Measurements from ENCODE around the gene FBXW7. TPM values are rescaled to one million over a fixed set of nuclear protein-coding genes. Genes with fewer than 3 reads are reported as not detected.

FBXW7 gene
- total RNA-seq, 6 experiments from 2014 or later, result 17.4 to 26.1 (median 19.5) TPM

- Mint-ChIP-seq H3K4me1 (ENCODE audit: low read depth) (peaks cover 7% of the 10 kb centered on the region; the same call in 1 of the 2 replicates), H3K27ac (no peak overlapping the region), H3K36me3 (ENCODE audit: low read depth) (no peaks in the 10 kb centered on the region), H3K27me3 (ENCODE audit: insufficient read depth) (peaks cover 4% of the 10 kb centered on the region), H3K4me3 (no peak overlapping the region), H3K9me3 (no peaks in the 10 kb centered on the region)
- DNase-seq, result no peak
- TF ChIP-seq CTCF (IDR thresholded peaks at IDR 0.05), result no peak
Observed at GRCh38 chr4:152290366-152290921, 245.4 kb downstream of the FBXW7 start.

GRCh38 chr4:152289941-152290340 lies 246.0 kb downstream of the FBXW7 start:
- Mint-ChIP-seq H3K36me3 (ENCODE audit: low read depth) (no peaks in the 10 kb centered on the region), H3K27me3 (ENCODE audit: insufficient read depth) (peaks cover 4% of the 10 kb centered on the region), H3K27ac (no peak overlapping the region), H3K4me3 (no peak overlapping the region), H3K4me1 (ENCODE audit: low read depth) (peaks cover 7% of the 10 kb centered on the region; the same call in 1 of the 2 replicates), H3K9me3 (no peaks in the 10 kb centered on the region)
- no peak for TF ChIP-seq CTCF (IDR thresholded peaks at IDR 0.05)
- no peak for DNase-seq

GRCh38 chr4:152289541-152289940 lies 246.4 kb downstream of the FBXW7 start:
- Mint-ChIP-seq H3K27ac (no peak overlapping the region), H3K9me3 (no peaks in the 10 kb centered on the region), H3K36me3 (ENCODE audit: low read depth) (no peaks in the 10 kb centered on the region), H3K4me3 (no peak overlapping the region), H3K27me3 (ENCODE audit: insufficient read depth) (peaks cover 4% of the 10 kb centered on the region), H3K4me1 (ENCODE audit: low read depth) (peaks cover 7% of the 10 kb centered on the region; the same call in 1 of the 2 replicates)
- TF ChIP-seq CTCF (IDR thresholded peaks at IDR 0.05), result no peak
- DNase-seq, result no peak

- H3K4me1 Mint-ChIP-seq (ENCODE audit: low read depth), result peaks cover 24% of the 10 kb centered on the region
Observed at GRCh38 chr4:152283801-152284470, 252.0 kb downstream of the FBXW7 start.

GRCh38 chr4:152281822-152282221 lies 254.1 kb downstream of the FBXW7 start:
- TF ChIP-seq CTCF (IDR thresholded peaks at IDR 0.05), result no peak
- no peak overlapping the region for H3K27ac Mint-ChIP-seq
- H3K4me1 Mint-ChIP-seq (ENCODE audit: low read depth), result peaks cover 30% of the 10 kb centered on the region
- no peaks in the 10 kb centered on the region for H3K36me3 Mint-ChIP-seq (ENCODE audit: low read depth)
- no peak overlapping the region for H3K4me3 Mint-ChIP-seq
- H3K9me3 Mint-ChIP-seq, result no peaks in the 10 kb centered on the region
- DNase-seq, result no peak
- peaks cover 4% of the 10 kb centered on the region; the same call in 1 of the 2 replicates for H3K27me3 Mint-ChIP-seq (ENCODE audit: insufficient read depth)

More at GRCh38 chr4:152283801-152284470, 252.0 kb downstream of the FBXW7 start:
- Mint-ChIP-seq H3K27ac (no peak overlapping the region), H3K9me3 (no peaks in the 10 kb centered on the region), H3K4me3 (no peak overlapping the region), H3K36me3 (ENCODE audit: low read depth) (no peaks in the 10 kb centered on the region), H3K27me3 (ENCODE audit: insufficient read depth) (peaks cover 1% of the 10 kb centered on the region; the same call in 1 of the 2 replicates)
- DNase-seq, result peak; percentile 46
- TF ChIP-seq CTCF (IDR thresholded peaks at IDR 0.05), result no peak
